Skeletal muscle tissue (tissue), 4 donors: ENCODE measurements around the gene PPP6R2. TPM values are rescaled to one million over a fixed set of nuclear protein-coding genes. Genes with fewer than 3 reads are reported as not detected.
"Not testable (repeated sequence)": the region's sequence is repeated elsewhere in the genome, so short reads cannot be mapped to it uniquely, and the experiment has no call there.

Source experiments
- H3K27ac ChIP-seq: one replicate; pipeline ENCODE4 v1.7.0; 2013; ENCODE audit warnings: mild to moderate bottlenecking, low read depth, low read length, inconsistent platforms
- H3K27me3 ChIP-seq, 3 donors: one replicate each; pipeline ENCODE4 v1.7.0; 2013; ENCODE audit warnings: low read length in 3 of 3; ENCODE audit not compliant: control insufficient read depth in 3 of 3, insufficient read depth in 3 of 3
- H3K36me3 ChIP-seq, 3 donors: one replicate each; pipeline ENCODE4 v1.7.0; 2013; ENCODE audit warnings: low read length in 3 of 3; ENCODE audit not compliant: control insufficient read depth in 3 of 3, insufficient read depth in 3 of 3
- H3K4me1 ChIP-seq, 3 donors: one replicate each; pipeline ENCODE4 v1.7.0; 2013; ENCODE audit warnings: low read length in 3 of 3, mild to moderate bottlenecking in 3 of 3; ENCODE audit not compliant: control insufficient read depth in 3 of 3, insufficient read depth in 3 of 3
- H3K4me3 ChIP-seq, 3 donors: one replicate each; pipeline ENCODE4 v1.7.0; 2013; ENCODE audit warnings: low read length in 3 of 3
- H3K9ac ChIP-seq, 3 donors: one replicate each; pipeline ENCODE4 v1.7.0; 2013; ENCODE audit warnings: low read length in 3 of 3, mild to moderate bottlenecking in 3 of 3, moderate library complexity in 2 of 3, low read depth in 1 of 3
- H3K9me3 ChIP-seq, 3 donors: one replicate each; pipeline ENCODE4 v1.7.0; 2013; ENCODE audit warnings: low read length in 3 of 3; ENCODE audit not compliant: control insufficient read depth in 3 of 3
- total RNA-seq: library from RNA; depleted of rRNA; stranded (reverse); fragments of >200 nt; gene quantifications from one replicate; pipeline ENCODE4 v1.2.3, GENCODE V29; 2014
- donor health status: Osteomylitis.

Gene PPP6R2
- total RNA-seq, 1 donor from 2014 or later: 28.2 TPM

DNA sequence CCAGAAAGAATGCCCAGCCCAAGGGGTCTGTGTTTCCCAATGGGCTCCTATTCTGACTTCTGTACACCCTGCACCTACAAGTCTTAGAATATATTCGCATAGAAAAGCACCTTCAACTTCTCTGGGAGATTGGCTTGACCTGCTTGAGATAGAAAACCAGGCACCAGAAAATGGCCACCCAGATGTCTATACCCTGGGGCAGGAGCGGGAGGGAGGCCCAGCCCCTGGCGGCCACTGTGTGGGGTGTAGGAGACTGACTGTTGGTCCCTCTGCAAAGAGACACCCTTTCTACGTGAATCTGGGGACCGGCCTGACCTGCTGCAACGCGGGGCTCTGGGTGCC lies 24.8 kb upstream of the PPP6R2 start:
- no peak overlapping the region for H3K9ac ChIP-seq
- no peak overlapping the region for H3K4me3 ChIP-seq
- no peaks in the 10 kb centered on the region for H3K9me3 ChIP-seq
- H3K36me3 ChIP-seq: no peaks in the 10 kb centered on the region
- H3K4me1 ChIP-seq: peaks cover 2 to 9% (median 5%) of the 10 kb centered on the region in 3 donors
- no peaks in the 10 kb centered on the region for H3K27me3 ChIP-seq
- no peak overlapping the region for H3K27ac ChIP-seq

DNA sequence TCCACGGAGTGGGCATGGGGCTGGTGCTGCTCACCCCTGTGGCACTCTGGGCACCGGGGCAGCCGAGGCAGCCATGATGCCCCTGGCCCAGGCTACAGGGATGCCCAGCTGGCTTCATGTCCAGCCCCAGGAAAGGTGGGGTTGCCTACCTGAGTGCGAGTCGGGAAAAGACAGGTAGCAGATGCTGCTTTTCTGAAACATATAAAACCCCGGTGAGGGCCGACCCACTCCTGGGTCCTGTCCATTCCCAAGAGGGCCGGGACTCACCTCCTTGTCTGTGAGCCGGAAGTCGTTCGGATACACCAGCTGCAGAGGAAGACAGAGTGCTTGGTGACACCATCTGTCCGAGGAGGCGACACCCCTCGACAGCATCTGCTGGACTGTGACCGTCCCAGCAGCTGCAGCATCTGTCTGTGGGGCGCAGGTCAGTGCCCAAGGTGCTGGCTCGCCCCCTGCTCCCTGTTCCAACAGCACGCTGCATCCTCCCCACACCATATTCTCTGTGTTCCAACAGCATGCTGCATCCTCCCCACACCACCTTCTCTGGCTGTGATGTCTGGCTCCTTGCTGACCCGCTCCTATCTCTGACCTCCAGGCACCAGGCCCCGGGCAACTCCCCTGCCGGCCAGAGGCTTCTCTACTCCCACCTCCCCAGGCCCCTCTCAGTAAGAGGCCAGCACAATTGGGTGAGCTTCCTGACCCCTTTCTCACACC lies 24.3 kb upstream of the PPP6R2 start:
- Histone ChIP-seq H3K36me3 (no peaks in the 10 kb centered on the region), H3K27me3 (no peaks in the 10 kb centered on the region), H3K9ac (no peak overlapping the region), H3K4me3 (no peak overlapping the region), H3K9me3 (no peaks in the 10 kb centered on the region), H3K4me1 (peaks cover 2 to 9% (median 5%) of the 10 kb centered on the region in 3 donors), H3K27ac (no peak overlapping the region)

- Histone ChIP-seq H3K36me3 (no peaks in the 10 kb centered on the region), H3K9me3 (no peaks in the 10 kb centered on the region), H3K27me3 (no peaks in the 10 kb centered on the region), H3K4me1 (peaks cover 0 to 5% (median 3%) of the 10 kb centered on the region in 3 donors), H3K4me3 (no peak overlapping the region), H3K27ac (no peak overlapping the region), H3K9ac (no peak overlapping the region)
Observed at GRCh38 chr22:50319503-50319951, 23.6 kb upstream of the PPP6R2 start.

- H3K9me3 ChIP-seq: no peaks in the 10 kb centered on the region
- no peaks in the 10 kb centered on the region for H3K27me3 ChIP-seq
- no peak overlapping the region for H3K27ac ChIP-seq
- no peaks in the 10 kb centered on the region for H3K36me3 ChIP-seq
- no peaks in the 10 kb centered on the region for H3K4me1 ChIP-seq
- no peak overlapping the region for H3K4me3 ChIP-seq
- no peak overlapping the region for H3K9ac ChIP-seq
Observed at GRCh38 chr22:50320116-50320515, 23.0 kb upstream of the PPP6R2 start.

DNA sequence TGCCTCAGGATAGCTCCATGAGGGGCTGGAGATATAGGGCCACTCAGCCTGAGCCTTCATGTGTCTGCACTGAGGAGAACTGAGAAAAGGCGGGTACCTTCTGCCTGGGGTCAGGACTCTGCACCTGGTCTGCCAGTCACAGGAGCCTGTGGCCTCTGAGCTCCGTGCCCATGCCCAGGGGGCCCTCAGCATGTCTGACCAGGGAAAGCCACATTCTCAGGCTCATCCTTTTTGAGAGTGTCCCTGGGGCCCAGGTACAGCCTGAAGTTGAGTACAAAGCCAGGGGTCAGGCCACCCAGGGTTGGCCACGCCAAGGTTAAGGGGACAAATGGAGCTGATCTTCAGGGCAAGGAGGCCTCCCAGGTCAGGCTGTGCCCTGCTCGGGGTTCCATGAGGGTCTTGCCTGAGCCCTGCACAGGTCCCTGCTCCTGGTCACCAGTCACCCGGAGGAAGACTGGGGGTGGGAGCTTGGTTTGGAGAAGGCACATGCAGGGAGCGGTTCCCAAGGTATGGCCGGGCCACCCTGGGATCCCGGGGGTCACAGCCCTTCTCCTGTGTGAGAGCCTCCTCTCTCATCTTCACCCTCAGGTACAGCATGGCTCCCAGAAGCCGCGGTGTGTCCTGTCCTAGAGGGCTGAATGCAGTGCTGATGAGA lies 22.3 kb upstream of the PPP6R2 start:
- Histone ChIP-seq H3K27ac (no peak overlapping the region), H3K27me3 (no peaks in the 10 kb centered on the region), H3K4me1 (peaks cover 0 to under 1% (median 0%) of the 10 kb centered on the region in 3 donors), H3K9ac (no peak overlapping the region), H3K9me3 (no peaks in the 10 kb centered on the region), H3K36me3 (no peaks in the 10 kb centered on the region), H3K4me3 (no peak overlapping the region)

- H3K4me3 ChIP-seq, H3K27ac ChIP-seq, H3K9me3 ChIP-seq, H3K27me3 ChIP-seq, H3K9ac ChIP-seq, H3K36me3 ChIP-seq: not testable (repeated sequence)
- H3K4me1 ChIP-seq: peaks cover 6 to 12% (median 7%) of the 10 kb centered on the region in 3 donors
Observed at GRCh38 chr22:50322382-50323104, 20.6 kb upstream of the PPP6R2 start.

- Histone ChIP-seq H3K27me3 (no peaks in the 10 kb centered on the region), H3K9me3 (no peaks in the 10 kb centered on the region), H3K9ac (no peak overlapping the region), H3K4me3 (no peak overlapping the region), H3K4me1 (peaks cover 12 to 19% (median 13%) of the 10 kb centered on the region in 3 donors), H3K36me3 (peaks cover 0 to 2% (median 0%) of the 10 kb centered on the region in 3 donors), H3K27ac (no peak overlapping the region)
Observed at GRCh38 chr22:50323900-50324299, 19.2 kb upstream of the PPP6R2 start.

DNA sequence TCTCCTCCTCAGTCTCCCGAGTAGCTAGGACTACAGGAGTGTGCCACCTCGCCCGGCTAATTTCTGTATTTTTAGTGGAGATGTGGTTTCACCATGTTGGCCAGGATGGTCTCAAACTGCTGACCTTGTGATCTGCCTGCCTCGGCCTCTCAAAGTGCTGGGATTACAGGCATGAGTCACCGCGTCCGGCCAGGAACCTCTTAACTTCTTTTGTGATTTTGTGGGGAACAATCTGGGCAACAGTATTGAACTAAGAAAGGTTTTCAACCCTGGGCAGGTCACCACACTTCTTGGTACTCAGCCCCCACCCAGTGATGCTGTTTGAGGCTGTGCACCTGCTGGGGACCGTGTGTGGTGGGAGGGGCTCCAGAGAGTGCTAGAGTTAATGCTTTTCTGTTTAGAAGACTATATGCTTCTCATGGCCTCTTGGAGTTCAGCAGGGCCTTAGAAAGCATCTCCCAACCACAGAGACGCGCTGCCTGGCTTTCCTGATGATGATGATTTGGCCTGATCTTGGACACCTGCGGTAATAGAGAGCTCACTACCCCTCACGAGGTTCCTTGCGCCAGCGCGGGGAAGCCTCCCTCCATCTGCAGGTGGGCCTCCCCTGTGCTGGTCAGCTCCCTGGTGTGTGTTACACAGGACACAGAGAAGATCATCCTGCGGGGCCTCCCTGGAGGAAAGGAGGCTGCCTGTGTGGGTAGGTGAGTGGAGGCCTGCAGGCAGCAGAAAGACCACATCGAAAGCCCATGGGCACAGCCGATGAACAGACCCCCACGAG lies 17.5 kb upstream of the PPP6R2 start:
- Histone ChIP-seq H3K9ac (no peak overlapping the region), H3K4me3 (peak overlapping the region in 1 of 3 donors; percentile 72)

DNA sequence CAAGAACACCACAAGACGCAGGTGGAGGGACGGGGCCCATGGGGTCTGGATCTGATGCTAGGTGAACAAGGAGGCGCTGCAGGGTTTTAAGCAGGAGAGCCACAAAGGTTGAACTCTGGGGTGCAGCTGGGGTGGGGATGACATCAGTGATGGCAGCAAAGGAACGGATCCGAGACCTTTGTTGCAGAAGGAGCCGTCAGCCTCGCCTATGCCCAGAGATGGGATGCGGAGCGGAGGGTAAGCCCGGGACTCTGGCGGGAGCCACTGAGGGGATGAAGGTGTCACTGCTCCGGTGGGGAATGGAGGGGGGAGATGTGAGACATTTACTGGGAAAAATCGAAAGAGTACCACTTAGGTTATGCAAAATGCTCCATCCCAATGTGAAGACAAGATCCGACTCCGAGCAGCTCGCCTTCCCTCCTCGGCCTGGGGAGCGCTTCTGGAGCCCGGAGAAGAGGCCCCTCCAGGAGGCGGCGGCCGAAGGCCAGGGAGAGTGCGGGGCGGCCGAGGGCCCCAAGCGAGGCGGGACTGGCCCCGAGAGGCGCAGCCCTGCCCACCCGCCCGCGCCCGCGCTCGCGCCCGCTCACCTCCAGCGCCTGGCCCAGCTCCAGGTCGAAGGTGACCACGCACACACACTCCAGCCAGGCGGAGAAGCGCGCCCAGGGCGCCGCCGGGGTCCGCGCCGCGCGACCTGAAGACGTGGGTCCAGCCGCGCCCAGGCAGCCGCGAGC lies 16.7 kb upstream of the PPP6R2 start:
- H3K36me3 ChIP-seq: peaks cover 0 to 2% (median 0%) of the 10 kb centered on the region in 3 donors
- H3K9ac ChIP-seq: peak overlapping the region in 2 of 3 donors; percentile 55 to 65
- peak overlapping the region; percentile 67 to 72 (median 68) for H3K4me3 ChIP-seq
- H3K27ac ChIP-seq: no peak overlapping the region
- peaks cover 12 to 19% (median 13%) of the 10 kb centered on the region in 3 donors for H3K4me1 ChIP-seq
- no peaks in the 10 kb centered on the region for H3K9me3 ChIP-seq
- H3K27me3 ChIP-seq: no peaks in the 10 kb centered on the region

More for the DNA sequence above, 17.5 kb upstream of the PPP6R2 start:
- Histone ChIP-seq H3K4me1 (peaks cover 12 to 19% (median 13%) of the 10 kb centered on the region in 3 donors), H3K27me3 (no peaks in the 10 kb centered on the region), H3K27ac (no peak overlapping the region), H3K9me3 (no peaks in the 10 kb centered on the region), H3K36me3 (peaks cover 0 to 2% (median 0%) of the 10 kb centered on the region in 3 donors)
